Panc1 (cell line): Measurements from ENCODE around the gene EPHB1. TPM values are rescaled to one million over a fixed set of nuclear protein-coding genes. Genes with fewer than 3 reads are reported as not detected.

Experiments
- ATAC-seq: fragments of 200-7000 bp; cut with Tn5 transposase; 2 replicates; pipeline ENCODE4 v1.9.1; 2020; ENCODE audit warnings: mild to moderate bottlenecking, moderate library complexity
- BruUV-seq: library from RNA; stranded (reverse); fragments of 400-500 nt; replicated peaks from 2 replicates; lab custom pipeline; 2021; lab: Mats Ljungman, UMichigan
- CTCF ChIA-PET: fragments of 300-600 bp; sonication (Branson Sonifier 250); formaldehyde crosslinking; loops from one replicate; lab custom pipeline; 2022; ENCODE audit warnings: antibody characterized with exemption; lab: Charles Lee
- POLR2A ChIA-PET: fragments of 300-600 bp; sonication (Branson Sonifier 250); formaldehyde crosslinking; loops from one replicate; lab custom pipeline; 2022; ENCODE audit warnings: antibody characterized with exemption; lab: Charles Lee
- DNase-seq: peaks from one replicate; pipeline ENCODE4 v3.0.0-alpha.2; 2010; ENCODE audit warnings: low read depth, low spot score
- H3K27ac ChIP-seq: 2 replicates; pipeline ENCODE4 v1.5.1; 2011; ENCODE audit warnings: mild to moderate bottlenecking, low read length, inconsistent platforms
- H3K27me3 ChIP-seq: fragments of 200-500 bp; sonication (Bioruptor generic); 2 replicates; pipeline ENCODE4 v1.6.0; 2014; ENCODE audit warnings: low read length, inconsistent platforms; ENCODE audit not compliant: control insufficient read depth, insufficient read depth
- H3K36me3 ChIP-seq: fragments of 200-500 bp; sonication (Bioruptor generic); 2 replicates; pipeline ENCODE4 v1.5.1; 2014; ENCODE audit warnings: inconsistent platforms, mild to moderate bottlenecking, low read length, moderate library complexity; ENCODE audit not compliant: control insufficient read depth, insufficient read depth
- H3K4me1 ChIP-seq: 2 replicates; pipeline ENCODE4 v1.5.1; 2011; ENCODE audit warnings: inconsistent platforms, mild to moderate bottlenecking, low read length, moderate library complexity; ENCODE audit not compliant: control insufficient read depth, insufficient read depth
- H3K4me3 ChIP-seq, 2 experiments: 2 replicates each; pipeline ENCODE4 v1.5.1; 2011 to 2012; ENCODE audit warnings: low read depth in 2 of 2, low read length in 2 of 2, mild to moderate bottlenecking in 2 of 2, inconsistent platforms in 1 of 2, moderate library complexity in 1 of 2
- H3K9me3 ChIP-seq: fragments of 200-500 bp; sonication (Bioruptor generic); 2 replicates; pipeline ENCODE4 v1.5.1; 2014; ENCODE audit warnings: low read depth, mild to moderate bottlenecking, inconsistent platforms, low read length, moderate library complexity; ENCODE audit not compliant: control insufficient read depth, insufficient read depth
- CTCF ChIP-seq: fragments of 450-650 bp; IDR thresholded peaks from 2 replicates; pipeline ENCODE4 v1.5.1; 2017; ENCODE audit warnings: mild to moderate bottlenecking
- POLR2AphosphoS5 ChIP-seq: IDR thresholded peaks from 2 replicates; pipeline ENCODE4 v1.6.1; 2012; ENCODE audit warnings: mild to moderate bottlenecking, low read depth, low read length, moderate library complexity
- REST ChIP-seq, 2 experiments: IDR thresholded peaks; 2 replicates each; pipeline ENCODE4 v1.6.1; 2011 to 2012; ENCODE audit warnings: low read depth in 2 of 2, control low read depth in 1 of 2, low read length in 1 of 2, mild to moderate bottlenecking in 1 of 2, moderate library complexity in 1 of 2; ENCODE audit not compliant: insufficient read depth in 1 of 2
- SIN3A ChIP-seq: IDR thresholded peaks from 2 replicates; pipeline ENCODE4 v1.6.1; 2012; ENCODE audit warnings: low read depth, mild to moderate bottlenecking, low read length, moderate library complexity, borderline replicate concordance; ENCODE audit not compliant: insufficient read depth
- TCF7L2 ChIP-seq: IDR thresholded peaks from 2 replicates; pipeline ENCODE4 v1.6.1; 2011; ENCODE audit warnings: mild to moderate bottlenecking, low read depth, low read length, inconsistent platforms
- in situ Hi-C: cut with HindIII; loops from 2 replicates; pipeline ENCODE4 v1.10.0; 2016; ENCODE audit warnings: low sequenced_read_pairs, low pct_unique_long_range_greater_than_20kb
- intact Hi-C: fragments of 100-400 bp; cut with micrococcal nuclease; formaldehyde crosslinking; loops from one replicate; pipeline ENCODE4 v1.10.0; 2022; ENCODE audit not compliant: unreplicated experiment
- total RNA-seq: library from RNA; stranded (reverse); gene quantifications from one replicate; pipeline ENCODE4 v1.2.1, GENCODE V29; 2021; ENCODE audit not compliant: unreplicated experiment

EPHB1 gene
- total RNA-seq, 1 experiment from 2014 or later: 0.46 TPM

- no TSS peak for BruUV-seq
- intact Hi-C loops (no loop called here), in situ Hi-C loops (no loop called here)
- no peaks in the 10 kb centered on the region for H3K4me1 ChIP-seq
- TF ChIP-seq SIN3A (no peak), POLR2AphosphoS5 (no peak), CTCF (no peak), REST (IDR thresholded peaks at IDR 0.05; ENCODE audit: insufficient read depth in 1 of 2, low read depth in 2 of 2, low read length in 1 of 2) (no peak), TCF7L2 (no peak)
- ChIA-PET CTCF (no interaction called here), POLR2A (no interaction called here)
- no peak overlapping the region for H3K4me3 ChIP-seq
- no peak for DNase-seq
- H3K27ac ChIP-seq: no peak overlapping the region
- no peaks in the 10 kb centered on the region for H3K9me3 ChIP-seq
- ATAC-seq: no peak
- peaks cover 13% of the 10 kb centered on the region for H3K27me3 ChIP-seq
- no peaks in the 10 kb centered on the region for H3K36me3 ChIP-seq
Measured at GRCh38 chr3:134809427-134810051, 14.5 kb downstream of the EPHB1 start.

GRCh38 chr3:134810052-134810435 is 15.0 kb downstream of the EPHB1 start:
- no peaks in the 10 kb centered on the region for H3K36me3 ChIP-seq
- BruUV-seq: no TSS peak
- ATAC-seq: no peak
- in situ Hi-C loops (no loop called here), intact Hi-C loops (no loop called here)
- TF ChIP-seq POLR2AphosphoS5 (no peak), TCF7L2 (no peak), SIN3A (no peak), CTCF (no peak), REST (IDR thresholded peaks at IDR 0.05; ENCODE audit: insufficient read depth in 1 of 2, low read depth in 2 of 2, low read length in 1 of 2) (no peak)
- no peak overlapping the region for H3K4me3 ChIP-seq
- CTCF ChIA-PET: no interaction called here
- H3K4me1 ChIP-seq: no peaks in the 10 kb centered on the region
- H3K9me3 ChIP-seq: no peaks in the 10 kb centered on the region
- POLR2A ChIA-PET: no interaction called here
- no peak for DNase-seq
- peaks cover 15% of the 10 kb centered on the region for H3K27me3 ChIP-seq
- H3K27ac ChIP-seq: no peak overlapping the region
